ENCODE data around the gene HSCB.
A peak's percentile ranks its signal among the peaks of the same experiment; 100 is the strongest.
"Not testable (repeated sequence)": the region's sequence is repeated elsewhere in the genome, so short reads cannot be mapped to it uniquely, and the experiment has no call there.

Gene HSCB

DNA sequence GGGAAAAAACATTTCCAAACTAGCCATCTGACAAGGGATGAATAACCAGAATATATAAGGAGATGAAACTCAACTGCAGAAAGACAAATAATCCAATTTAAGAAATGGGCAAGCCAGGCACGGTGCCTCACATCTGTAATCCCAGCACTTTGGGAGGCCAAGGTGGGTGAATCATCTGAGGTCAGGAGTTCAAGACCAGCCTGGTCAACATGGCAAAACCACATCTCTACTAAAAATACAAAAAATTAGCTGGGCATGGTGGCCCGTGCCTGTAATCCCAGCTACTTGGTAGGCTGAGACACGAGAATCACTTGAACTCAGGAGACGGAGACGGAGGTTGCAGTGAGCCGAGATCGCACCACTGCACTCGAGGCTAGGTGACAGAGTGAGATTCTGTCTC, 3.0 kb upstream of the HSCB start:
- not testable (repeated sequence) for DNase-seq (ENCODE audit: low read depth in 3 of 3)

DNA sequence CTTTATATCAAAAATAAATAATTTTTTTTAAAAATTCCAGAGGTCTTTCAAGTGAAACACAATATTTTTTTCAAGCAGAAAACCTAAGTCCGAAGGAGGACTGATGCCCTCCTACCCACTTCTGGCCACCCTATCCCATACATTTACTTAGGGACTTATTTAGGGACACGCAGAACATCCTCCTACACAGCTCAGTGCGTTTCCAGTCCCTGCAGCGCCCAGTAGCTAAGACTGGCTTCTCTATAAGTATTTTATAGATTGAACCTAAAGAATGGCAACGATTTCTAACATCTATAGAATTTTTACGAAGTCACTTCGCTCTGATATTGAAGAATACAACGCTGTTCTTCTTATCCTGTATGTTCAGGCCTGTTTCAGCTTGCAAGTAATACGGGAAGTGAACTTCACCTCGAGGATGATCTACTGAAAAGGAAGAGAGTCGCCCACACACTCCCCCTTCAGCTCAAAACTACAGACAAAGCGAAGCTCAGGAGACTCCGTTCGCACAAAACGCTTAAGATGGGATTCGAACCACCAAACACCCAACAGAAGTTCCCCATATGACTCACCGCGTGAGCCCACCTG, 547 bp upstream of the HSCB start:
- DNase-seq (ENCODE audit: low read depth in 3 of 3) = no peak

DNA sequence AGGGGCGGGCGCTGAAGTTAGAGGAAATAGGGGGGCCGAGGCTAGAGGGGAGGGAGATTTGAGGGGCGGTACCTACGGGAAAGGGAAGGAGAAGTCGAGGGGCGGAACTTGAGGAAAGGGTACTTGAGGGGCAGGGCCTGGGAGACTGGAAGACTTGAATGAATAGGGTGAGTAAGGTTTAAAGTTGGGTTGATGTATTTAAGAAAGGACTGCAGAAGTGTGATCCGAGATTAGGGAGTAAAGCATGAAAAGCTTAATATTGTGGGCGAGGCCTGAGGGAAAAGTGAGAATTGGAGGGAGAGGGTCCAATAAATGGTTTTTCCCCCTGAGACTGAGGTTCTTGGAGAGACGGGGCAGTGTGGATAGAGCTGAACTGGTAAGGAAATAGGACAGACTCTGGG, 723 bp downstream of the HSCB start:
- DNase-seq (ENCODE audit: low read depth in 3 of 3) = peak in 2 of 3 experiments; percentile 60 to 65

DNA sequence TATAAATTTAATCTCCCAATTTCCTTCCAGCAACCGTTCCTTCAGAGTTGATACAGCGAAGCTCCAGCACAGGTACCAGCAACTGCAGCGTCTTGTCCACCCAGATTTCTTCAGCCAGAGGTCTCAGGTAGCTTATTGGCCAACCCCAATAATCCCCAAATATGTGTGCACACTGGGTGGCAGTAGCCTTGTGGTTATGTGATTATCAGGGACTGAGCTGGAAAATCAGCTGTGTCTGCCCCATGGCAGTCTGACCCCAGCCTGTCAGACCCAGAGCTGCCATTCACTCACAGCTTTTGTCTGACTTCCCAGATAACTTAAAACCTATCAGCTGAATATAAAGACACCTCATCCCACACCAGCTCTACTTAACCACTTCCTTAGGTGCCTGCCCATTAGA, 2.0 kb downstream of the HSCB start:
- DNase-seq (ENCODE audit: low read depth in 3 of 3) = no peak

DNA sequence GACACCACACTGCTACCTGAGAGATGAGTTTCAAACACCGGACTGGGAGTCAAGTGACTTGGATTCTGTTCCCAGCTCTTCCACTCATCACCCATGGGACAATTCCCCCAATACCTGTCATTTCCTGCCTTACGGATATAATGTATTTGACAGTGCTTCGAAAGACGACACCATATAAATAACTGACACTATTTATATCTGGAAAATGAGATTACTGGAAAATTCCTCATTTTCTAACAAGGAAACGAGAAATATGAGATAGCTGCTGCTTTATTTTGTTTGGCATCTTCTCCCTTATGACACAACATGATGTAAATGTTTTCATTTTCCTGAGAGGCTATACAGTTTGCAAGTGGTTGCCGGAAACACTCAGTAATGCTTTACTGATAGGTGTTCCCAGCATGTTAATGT, 8.6 kb downstream of the HSCB start:
- no peak for DNase-seq (ENCODE audit: low read depth in 3 of 3)

DNA sequence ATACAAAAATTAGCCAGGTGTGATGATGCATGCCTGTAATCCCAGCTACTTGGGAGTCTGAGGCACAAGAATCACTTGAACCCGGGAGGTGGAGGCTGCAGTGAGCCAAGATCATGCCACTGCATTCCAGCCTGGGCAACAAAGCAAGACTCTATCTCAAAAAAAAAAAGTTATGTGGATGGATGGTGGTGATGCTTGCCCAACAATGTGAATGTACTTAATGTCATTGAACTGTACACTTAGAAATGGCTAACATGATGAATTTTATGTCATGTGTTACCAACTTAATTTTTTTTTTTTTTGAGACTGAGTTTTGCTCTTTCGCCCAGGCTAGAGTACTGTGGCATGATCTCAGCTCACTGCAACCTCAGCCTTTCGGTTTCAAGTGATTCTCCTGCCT, 12.7 kb downstream of the HSCB start:
- DNase-seq (ENCODE audit: low read depth in 3 of 3) = not testable (repeated sequence)

DNA sequence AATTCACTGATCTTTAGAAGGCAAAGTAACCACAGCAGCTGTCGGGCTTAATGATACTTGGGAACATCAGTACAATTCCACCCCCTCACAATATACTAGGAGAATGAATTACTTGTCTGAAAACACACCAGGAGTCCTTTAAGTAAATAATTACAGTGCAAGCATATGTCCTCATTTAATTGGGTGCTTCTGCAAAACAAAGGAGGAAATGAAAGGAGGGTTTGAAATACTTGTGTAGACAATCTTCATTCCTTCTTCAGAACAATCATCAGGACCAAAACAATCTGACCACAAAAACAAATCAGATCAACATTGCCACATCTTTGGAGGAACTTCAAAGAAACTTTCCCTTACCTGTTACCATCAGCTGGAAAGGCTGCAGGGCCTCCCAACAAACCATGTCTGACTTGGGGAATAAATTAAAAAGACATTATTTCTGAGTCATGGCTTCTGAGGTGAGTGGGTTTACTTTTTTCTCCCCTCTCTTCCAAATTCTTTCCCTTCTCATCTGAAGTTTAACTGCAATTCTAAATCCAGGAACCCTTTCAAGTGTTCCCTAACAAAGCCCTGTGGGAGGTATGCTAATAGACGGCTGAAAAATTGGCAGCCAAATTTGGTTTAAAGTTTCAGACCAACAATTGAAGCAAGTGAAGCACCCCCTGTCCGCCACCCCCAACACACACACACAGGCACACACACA, 18.2 kb downstream of the HSCB start:
- no peak for DNase-seq (ENCODE audit: low read depth in 3 of 3)

DNA sequence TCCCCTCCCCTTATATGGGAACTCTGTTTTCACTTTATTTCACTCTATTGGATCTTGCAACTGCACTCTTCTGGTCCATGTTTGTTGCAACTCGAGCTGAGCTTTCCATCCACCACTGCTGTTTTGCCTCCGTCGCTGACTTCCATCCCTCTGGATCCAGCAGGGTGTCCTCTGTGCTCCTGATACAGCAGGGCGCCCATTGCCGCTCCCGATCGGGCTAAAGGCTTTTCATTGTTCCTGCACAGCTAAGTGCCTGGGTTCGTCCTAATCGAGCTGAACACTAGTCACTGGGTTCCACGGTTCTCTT, 19.6 kb downstream of the HSCB start:
- DNase-seq (ENCODE audit: low read depth in 3 of 3) = no peak

DNA sequence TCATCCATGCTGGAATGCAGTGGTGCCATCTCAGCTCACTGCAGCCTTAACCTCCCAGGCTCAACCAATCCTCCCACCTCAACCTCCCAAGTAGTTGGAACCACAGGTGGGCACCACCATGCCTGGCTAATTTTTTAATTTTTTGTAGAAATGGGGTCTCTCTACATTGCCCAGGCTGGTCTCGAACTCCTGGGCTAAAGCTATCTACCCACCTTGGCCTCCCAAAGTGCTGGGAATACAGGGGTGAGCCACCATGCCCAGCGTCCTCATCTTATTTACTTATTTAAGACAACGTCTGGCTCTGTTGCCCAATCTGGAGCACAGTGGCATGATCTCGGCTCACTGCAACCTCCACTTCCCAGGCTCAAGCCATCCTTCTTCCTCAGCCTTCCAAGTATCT, 20.2 kb downstream of the HSCB start:
- not testable (repeated sequence) for DNase-seq (ENCODE audit: low read depth in 3 of 3)

DNA sequence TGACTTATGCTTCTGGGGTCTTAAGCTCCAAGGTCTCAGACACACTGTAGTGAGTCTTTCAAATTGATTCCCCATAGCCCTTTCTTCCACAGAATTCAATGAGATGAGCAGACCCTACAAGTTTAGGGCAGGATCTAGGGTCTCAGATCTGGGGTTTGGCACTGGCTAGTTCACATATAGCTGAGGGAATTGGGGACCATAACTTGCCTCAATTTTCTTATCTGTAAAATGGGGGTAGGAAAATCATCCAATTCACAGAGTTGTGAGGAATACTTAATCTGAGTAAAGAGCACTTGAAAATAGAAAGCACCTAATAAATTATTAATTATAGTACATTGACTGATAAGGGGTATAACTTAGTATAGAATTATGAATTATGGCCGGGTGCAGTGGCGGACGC, 24.8 kb downstream of the HSCB start:
- no peak for DNase-seq (ENCODE audit: low read depth in 3 of 3)

DNA sequence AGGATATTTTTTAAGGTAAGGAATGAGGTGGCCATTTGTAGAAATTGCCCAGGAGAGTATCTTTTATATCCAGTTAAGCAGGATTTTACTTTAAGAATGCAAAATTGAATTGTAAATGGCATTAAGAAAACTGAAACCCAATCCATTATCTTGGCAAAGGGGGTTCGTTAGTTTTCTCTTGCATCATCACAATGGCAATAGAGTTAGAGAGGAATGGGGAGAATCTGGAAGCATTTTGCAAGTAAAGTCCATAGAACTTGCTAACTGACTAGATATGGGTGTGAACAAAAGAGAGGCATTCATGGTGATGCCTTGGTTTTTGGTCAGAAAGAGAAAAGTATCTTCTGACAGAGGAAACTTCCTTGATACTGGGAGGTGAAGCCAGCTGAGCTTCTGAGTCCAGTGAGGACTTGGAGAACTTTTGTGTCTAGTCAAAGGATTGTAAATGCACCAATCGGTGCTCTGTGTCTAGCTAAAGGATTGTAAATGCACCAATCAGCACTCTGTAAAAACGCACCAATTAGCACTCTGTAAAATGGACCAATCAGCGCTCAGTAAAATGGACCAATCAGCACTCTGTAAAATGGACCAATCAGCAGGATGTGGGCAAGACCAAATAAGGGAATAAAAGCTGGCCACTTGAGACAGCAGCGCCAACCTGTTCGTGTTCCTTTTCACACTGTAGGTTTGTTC, 27.0 kb downstream of the HSCB start:
- no peak for DNase-seq (ENCODE audit: low read depth in 3 of 3)

DNA sequence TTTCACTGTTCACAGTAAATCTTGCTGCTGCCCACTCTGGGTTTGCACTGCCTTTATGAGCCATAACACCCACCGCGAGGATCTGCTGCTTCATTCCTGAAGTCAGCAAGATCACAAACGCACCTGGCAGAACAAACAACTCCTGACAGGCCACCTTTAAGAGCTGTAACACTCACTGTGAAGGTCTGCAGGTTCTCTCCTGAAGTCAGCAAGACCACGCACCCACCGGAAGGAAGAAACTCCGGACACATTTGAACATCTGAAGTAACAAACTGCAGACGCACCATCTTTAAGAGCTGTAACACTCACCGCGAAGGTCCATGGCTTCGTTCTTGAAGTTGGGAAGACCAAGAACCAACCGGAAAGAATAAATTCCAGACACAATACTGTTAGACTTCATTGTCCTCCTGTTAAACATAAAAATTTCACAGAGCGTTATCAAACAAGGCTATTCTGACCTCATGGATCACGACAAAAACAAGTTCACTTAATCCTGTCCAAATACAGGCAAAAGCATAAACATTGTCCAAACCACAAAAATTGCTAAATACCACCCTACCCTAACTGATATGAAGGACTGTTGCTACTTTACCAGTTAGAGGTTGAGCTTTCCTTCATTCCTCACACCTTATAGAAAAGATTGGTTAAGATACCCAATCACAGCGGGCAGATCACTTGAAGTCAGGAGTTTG, 27.7 kb downstream of the HSCB start:
- no peak for DNase-seq (ENCODE audit: low read depth in 3 of 3)

DNA sequence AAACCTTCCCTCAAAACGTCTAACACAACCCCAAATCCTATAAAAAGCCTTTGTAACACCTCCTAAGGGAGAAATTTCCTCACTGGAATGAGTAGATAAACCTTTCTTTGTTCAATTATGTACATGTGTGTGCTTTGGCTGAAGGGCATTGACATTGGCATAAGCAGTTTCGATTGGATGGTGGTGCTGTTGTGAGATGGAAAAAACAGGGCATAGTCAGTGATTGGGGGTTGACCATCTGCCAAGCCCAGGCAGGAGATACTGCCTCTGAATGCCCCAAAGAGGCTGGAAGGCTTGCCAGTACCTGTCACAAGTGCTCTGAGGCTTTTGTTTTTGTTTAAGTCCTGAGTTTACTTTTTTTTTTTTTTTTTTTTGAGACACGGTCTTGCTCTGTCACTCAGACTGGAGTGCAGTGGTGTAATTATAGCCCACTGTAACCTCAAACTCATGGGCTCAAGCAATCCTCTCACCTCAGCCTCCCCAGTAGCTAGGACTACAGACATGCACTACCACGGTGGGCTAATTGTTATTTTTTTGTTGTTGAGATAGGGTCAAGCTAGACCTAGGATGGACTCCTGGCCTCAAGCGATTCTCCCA, 29.5 kb downstream of the HSCB start:
- no peak for DNase-seq (ENCODE audit: low read depth in 3 of 3)

DNA sequence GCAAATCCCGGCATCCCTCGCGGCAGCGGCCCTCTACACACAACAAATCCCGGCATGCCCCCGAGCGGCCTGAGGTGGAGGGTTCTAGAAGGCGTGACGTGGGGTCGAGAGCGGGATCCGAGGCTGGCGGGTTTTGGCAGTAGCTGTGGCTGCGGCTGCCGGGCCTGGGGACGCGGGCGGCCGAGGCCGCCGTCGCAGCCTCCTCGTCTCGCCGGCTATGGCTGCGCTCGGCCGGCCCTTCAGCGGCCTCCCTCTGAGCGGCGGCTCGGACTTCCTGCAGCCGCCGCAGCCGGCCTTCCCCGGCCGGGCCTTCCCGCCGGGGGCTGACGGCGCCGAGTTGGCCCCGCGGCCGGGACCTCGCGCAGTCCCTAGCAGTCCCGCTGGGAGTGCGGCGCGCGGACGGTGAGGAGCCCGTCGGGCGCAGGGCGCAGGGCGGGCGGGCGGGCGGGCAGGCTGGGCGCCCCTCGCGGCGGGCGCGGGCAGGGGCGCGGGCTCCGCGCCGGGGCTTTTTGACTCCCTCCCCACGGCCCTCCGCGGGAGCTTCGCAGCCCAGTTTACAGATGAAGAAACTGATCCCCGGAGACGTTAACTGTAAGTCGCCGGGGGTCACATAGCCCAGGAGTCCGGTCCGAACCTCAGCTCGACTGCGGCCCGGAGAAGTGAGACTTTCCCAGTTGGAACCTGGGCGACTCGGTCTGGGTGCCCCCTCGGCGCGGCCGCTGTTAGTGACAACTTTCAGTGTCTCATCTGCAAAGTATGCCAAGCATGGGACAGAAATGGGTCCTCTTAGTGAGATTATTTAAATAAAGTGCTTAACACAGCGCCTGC, 31.0 kb downstream of the HSCB start, which contains the start of gene CCDC117:
Gene CCDC117 (plus strand): TSS at position 63 of the 828 bp plus-strand sequence. CDS start 155 bp downstream, at position 218.
- DNase-seq (ENCODE audit: low read depth in 3 of 3) = peak; percentile 82 to 93 (median 89)

DNA sequence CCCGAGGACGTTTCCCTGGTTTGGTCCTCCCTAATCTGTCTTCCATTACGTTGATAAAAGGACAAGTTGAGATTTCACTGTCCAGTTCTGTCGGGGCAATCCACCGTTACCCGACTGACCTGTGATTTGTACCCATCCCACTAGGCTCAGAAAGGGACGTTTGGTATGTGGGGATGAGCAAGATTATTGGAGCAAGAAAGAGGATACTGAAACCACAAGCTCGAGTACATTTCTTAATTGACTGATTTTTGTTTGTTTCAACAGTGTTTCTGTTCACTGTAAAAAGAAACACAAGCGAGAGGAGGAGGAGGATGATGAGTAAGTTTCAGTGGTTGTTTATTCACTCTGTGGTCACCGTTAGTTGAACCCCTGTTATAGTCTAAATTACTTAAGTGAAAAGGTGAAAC, 31.6 kb downstream of the HSCB start:
- no peak for DNase-seq (ENCODE audit: low read depth in 3 of 3)

DNA sequence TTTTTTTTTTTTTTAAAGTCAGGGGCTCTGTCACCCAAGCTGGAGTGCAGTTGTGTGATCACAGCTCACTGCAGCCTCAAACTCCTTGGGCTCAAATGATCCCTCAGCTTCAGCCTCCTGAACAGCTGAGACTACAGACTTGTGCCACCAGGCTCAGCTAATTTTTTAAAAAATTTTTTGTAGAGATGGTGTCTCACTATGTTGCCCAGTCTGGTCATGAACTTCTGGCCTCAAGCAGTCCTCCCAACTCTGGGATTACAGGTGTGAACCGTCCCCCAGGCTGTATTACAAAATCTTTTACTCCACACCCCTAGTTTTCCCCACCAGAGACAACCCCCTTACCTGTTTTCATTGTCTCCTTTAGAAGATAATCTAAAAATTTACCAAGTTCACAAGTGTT, 32.5 kb downstream of the HSCB start:
- no peak for DNase-seq (ENCODE audit: low read depth in 3 of 3)

DNA sequence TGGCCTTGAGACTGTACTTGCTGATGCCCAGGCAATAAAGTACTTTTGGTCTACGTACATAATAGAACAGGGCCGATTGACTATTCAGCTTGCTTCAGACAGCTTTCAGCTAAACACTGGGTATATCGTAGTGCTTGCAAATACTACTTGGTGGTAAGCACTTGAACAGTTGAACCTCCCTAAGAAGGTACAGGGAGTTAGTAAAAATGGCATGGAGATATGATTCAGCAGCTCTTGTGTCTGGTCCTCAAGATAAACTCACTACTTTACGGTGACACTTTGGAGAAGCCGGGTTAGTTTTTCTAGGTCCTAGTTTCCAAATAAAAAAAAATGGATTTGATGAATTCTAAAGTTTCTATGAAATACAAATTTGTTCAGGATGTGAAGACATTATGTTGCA, 38.0 kb downstream of the HSCB start:
- DNase-seq (ENCODE audit: low read depth in 3 of 3) = no peak

DNA sequence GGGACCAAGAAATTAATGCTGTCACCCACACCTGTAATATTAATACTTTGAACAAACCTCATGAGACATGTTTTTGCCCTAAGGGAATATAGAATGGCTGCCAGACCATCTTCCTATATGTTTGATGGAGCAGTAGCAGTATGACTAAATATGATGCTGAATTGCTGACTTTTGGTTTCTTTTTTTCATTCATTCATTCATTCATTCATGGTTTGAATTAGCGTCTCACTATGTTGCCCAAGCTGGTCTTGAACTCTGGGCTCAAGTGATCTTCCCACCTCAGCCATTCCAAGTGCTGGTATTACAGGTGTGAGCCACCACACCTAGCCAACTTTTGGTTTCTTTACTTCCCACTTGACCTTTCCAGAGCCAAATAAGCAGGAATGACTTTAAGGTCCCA, 38.5 kb downstream of the HSCB start:
- DNase-seq (ENCODE audit: low read depth in 3 of 3) = no peak

DNA sequence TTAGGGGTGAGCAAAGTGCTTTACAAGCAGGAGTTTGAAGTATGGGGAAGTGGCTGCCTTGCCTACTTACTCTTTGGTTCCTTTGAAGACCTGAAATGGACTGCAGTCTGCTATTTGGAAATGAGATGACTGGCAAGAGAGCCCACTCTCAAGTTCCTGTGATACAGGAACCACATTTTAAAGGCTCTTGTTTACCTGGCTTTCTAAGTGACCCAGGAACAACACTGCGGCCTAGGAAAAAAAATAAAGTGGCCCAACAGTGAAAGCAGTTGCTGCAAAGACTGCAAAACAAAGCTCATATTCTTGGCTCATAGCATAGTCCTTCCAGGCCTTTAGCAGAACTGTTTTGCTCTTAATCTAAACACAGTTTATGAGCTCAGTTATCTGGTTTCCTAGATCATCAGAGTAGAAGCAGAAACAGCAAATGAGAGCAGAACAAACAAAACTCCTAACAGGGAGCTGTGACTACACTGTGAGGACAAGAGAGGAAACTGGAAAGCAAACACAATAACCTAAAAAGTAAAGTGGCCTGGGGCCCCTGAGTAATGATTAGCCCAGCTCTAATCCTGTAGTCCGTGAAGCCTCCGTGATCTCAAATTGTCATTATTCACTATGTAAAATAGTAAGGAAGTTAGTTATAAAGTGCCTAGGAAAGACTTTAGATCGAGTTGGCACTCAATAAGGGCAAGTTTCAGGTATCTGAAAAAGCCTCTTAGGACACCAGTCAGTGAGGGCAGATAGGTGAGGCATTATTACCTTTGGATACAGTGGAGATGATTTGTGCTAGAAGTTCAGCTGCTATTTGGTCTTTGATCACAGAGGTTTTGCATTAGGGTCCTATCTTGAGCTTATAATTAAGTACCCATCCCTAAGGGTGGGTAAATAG, 42.2 kb downstream of the HSCB start:
- DNase-seq (ENCODE audit: low read depth in 3 of 3) = no peak

DNA sequence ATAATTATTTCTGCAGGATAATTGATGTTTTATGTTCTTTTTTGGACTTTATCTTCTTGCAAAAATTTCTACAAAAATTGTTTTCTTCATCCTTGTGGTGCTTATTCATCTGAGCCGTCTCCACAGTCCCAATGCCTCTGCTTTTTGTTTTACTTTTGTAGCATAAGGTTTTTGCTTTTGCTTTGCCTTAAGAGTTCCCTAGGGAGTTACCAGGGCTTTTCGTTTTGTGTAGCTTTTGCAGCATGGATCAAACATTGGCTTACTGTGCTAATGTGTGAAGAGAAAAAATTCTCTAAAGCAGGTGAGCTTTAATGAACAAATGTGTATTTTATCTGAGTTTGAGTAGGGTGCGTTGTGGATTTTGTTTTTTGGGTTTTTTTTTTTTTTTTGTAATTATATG, 46.8 kb downstream of the HSCB start:
- DNase-seq (ENCODE audit: low read depth in 3 of 3) = no peak

Measured in stimulated activated CD4-positive, alpha-beta T cell treated with anti-CD3 and anti-CD28 coated beads, TNF-alpha, amount 100 ng/mL, for 24 hours (primary cell).